Adrenal gland (tissue), 5 donors: Measurements from ENCODE around the gene TLX1.

Experiments
- POLR2A ChIP-seq, 2 donors: fragments of 450-650 bp; IDR thresholded peaks; one replicate each; pipeline ENCODE4 v1.6.1; 2017; ENCODE audit warnings: antibody characterized with exemption in 2 of 2, mild to moderate bottlenecking in 2 of 2, moderate library complexity in 1 of 2
- TF ChIP-seq, protein P1 (sequence below), 6 experiments: fragments of 450-650 bp in 4 of 6; fragments of 200-600 bp in 2 of 6; sonication (generic) in 1 of 6; IDR thresholded peaks; 1 replicate in 5 of 6; 2 replicates in 1 of 6; pipeline versions ENCODE4 v1.5.1 to v1.8.0; 2016 to 2021; ENCODE audit warnings: antibody characterized with exemption in 6 of 6, mild to moderate bottlenecking in 2 of 6, moderate library complexity in 1 of 6
- donor health status: DM: no; HTN: no; CAD: no.

DNA sequence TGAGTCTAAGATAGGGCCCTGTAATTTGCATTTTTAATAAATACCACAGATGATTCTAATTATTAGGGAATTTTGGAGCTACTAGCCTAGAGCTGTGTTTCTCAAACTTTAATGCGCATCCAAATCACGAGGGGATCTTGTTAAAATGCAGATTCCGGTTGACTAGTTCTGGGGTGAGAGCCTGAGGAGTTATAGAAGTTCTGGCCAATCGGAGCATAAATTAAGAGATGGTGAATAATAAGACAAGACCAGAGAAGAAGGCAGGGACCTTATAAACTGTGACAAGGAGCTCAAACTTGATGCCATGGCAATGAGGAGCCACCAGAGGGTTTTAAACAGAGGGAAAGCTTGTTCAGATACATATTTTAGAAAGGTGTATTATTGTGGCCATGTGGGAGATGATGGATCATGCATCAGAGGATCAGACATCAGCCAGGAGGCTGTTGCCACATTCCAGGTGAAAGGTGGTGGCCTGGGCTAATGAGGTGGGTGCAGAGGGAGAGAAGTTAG lies 29.7 kb upstream of the TLX1 start:
- TF ChIP-seq, protein P1, sequence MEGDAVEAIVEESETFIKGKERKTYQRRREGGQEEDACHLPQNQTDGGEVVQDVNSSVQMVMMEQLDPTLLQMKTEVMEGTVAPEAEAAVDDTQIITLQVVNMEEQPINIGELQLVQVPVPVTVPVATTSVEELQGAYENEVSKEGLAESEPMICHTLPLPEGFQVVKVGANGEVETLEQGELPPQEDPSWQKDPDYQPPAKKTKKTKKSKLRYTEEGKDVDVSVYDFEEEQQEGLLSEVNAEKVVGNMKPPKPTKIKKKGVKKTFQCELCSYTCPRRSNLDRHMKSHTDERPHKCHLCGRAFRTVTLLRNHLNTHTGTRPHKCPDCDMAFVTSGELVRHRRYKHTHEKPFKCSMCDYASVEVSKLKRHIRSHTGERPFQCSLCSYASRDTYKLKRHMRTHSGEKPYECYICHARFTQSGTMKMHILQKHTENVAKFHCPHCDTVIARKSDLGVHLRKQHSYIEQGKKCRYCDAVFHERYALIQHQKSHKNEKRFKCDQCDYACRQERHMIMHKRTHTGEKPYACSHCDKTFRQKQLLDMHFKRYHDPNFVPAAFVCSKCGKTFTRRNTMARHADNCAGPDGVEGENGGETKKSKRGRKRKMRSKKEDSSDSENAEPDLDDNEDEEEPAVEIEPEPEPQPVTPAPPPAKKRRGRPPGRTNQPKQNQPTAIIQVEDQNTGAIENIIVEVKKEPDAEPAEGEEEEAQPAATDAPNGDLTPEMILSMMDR (IDR thresholded peaks at IDR 0.05), result no peak
- TF ChIP-seq POLR2A (IDR thresholded peaks at IDR 0.05), result no peak
